ENCODE measurements around the gene PTPN14.

The PTPN14 gene

GRCh38 chr1:214386747-214387146, 164.7 kb downstream of the PTPN14 start:
- FAIRE-seq: no peak

GRCh38 chr1:214386333-214386732, 165.1 kb downstream of the PTPN14 start:
- FAIRE-seq: no peak

GRCh38 chr1:214385428-214385827, 166.0 kb downstream of the PTPN14 start:
- FAIRE-seq: no peak

- FAIRE-seq: no peak
These were observed 166.9 kb downstream of the PTPN14 start for GRCh38 chr1:214384373-214385079.

GRCh38 chr1:214383381-214384372, 167.7 kb downstream of the PTPN14 start:
- no peak for FAIRE-seq

- no peak for FAIRE-seq
These were observed 170.3 kb downstream of the PTPN14 start for GRCh38 chr1:214380986-214381695.

- FAIRE-seq: no peak
These were observed 171.0 kb downstream of the PTPN14 start for GRCh38 chr1:214380396-214380795.

GRCh38 chr1:214379236-214379970, 172.0 kb downstream of the PTPN14 start:
- FAIRE-seq: no peak

GRCh38 chr1:214378492-214378891, 172.9 kb downstream of the PTPN14 start:
- no peak for FAIRE-seq

- FAIRE-seq: no peak
These were observed 173.5 kb downstream of the PTPN14 start for GRCh38 chr1:214377886-214378285.

GRCh38 chr1:214377485-214377884, 173.9 kb downstream of the PTPN14 start:
- no peak for FAIRE-seq

- no peak for FAIRE-seq
These were observed 179.3 kb downstream of the PTPN14 start for GRCh38 chr1:214372092-214372491.

- no peak for FAIRE-seq
These were observed 180.8 kb downstream of the PTPN14 start for GRCh38 chr1:214370615-214371014.

- no peak for FAIRE-seq
These were observed 182.0 kb downstream of the PTPN14 start for GRCh38 chr1:214369364-214369763.

- FAIRE-seq: no peak
These were observed 183.6 kb downstream of the PTPN14 start for GRCh38 chr1:214367841-214368240.

GRCh38 chr1:214364786-214365295, 186.6 kb downstream of the PTPN14 start:
- no peak for FAIRE-seq

- no peak for FAIRE-seq
These were observed 187.0 kb downstream of the PTPN14 start for GRCh38 chr1:214364386-214364785.

GRCh38 chr1:214363386-214363785, 188.0 kb downstream of the PTPN14 start:
- no peak for FAIRE-seq

GRCh38 chr1:214362188-214362882, 189.1 kb downstream of the PTPN14 start:
- FAIRE-seq: no peak

GRCh38 chr1:214361636-214362035, 189.8 kb downstream of the PTPN14 start:
- FAIRE-seq: no peak

GRCh38 chr1:214360525-214361164, 190.8 kb downstream of the PTPN14 start:
- no peak for FAIRE-seq

All from G401.6 (cell line).